ENCODE measurements around the gene AEBP1.

AEBP1 gene

GRCh38 chr7:44103923-44104859 is at the start of gene AEBP1:
Gene AEBP1 (plus strand): TSS chr7:44104345. CDS start chr7:44104666, 321 bp downstream.
- DNase-seq (ENCODE audit: low read depth in 2 of 2): no peak

- DNase-seq (ENCODE audit: low read depth in 2 of 2): no peak
These were observed 47.5 kb upstream of the AEBP1 start for GRCh38 chr7:44056681-44057080.

GRCh38 chr7:44057181-44057848 is 46.8 kb upstream of the AEBP1 start:
- no peak for DNase-seq (ENCODE audit: low read depth in 2 of 2)

GRCh38 chr7:44057849-44058758 is 46.0 kb upstream of the AEBP1 start:
- DNase-seq (ENCODE audit: low read depth in 2 of 2): no peak

- no peak for DNase-seq (ENCODE audit: low read depth in 2 of 2)
These were observed 45.4 kb upstream of the AEBP1 start for GRCh38 chr7:44058759-44059218.

- no peak for DNase-seq (ENCODE audit: low read depth in 2 of 2)
These were observed 44.7 kb upstream of the AEBP1 start for GRCh38 chr7:44059219-44060090.

- DNase-seq (ENCODE audit: low read depth in 2 of 2): no peak
These were observed 43.8 kb upstream of the AEBP1 start for GRCh38 chr7:44060091-44060947.

- DNase-seq (ENCODE audit: low read depth in 2 of 2): no peak
These were observed 43.0 kb upstream of the AEBP1 start for GRCh38 chr7:44060948-44061644.

- DNase-seq (ENCODE audit: low read depth in 2 of 2): no peak
These were observed 42.4 kb upstream of the AEBP1 start for GRCh38 chr7:44061645-44062179.

- DNase-seq (ENCODE audit: low read depth in 2 of 2): no peak
These were observed 41.8 kb upstream of the AEBP1 start for GRCh38 chr7:44062180-44062902.

GRCh38 chr7:44062903-44063295 is 41.2 kb upstream of the AEBP1 start:
- DNase-seq (ENCODE audit: low read depth in 2 of 2): no peak

GRCh38 chr7:44063547-44063893 is 40.6 kb upstream of the AEBP1 start:
- no peak for DNase-seq (ENCODE audit: low read depth in 2 of 2)

- no peak for DNase-seq (ENCODE audit: low read depth in 2 of 2)
These were observed 40.1 kb upstream of the AEBP1 start for GRCh38 chr7:44063894-44064651.

- DNase-seq (ENCODE audit: low read depth in 2 of 2): no peak
These were observed 39.2 kb upstream of the AEBP1 start for GRCh38 chr7:44064791-44065430.

- no peak for DNase-seq (ENCODE audit: low read depth in 2 of 2)
These were observed 38.6 kb upstream of the AEBP1 start, which contains the start of gene PGAM2 for GRCh38 chr7:44065431-44066110. Gene PGAM2 (minus strand): TSS chr7:44065567. CDS start chr7:44065529, 38 bp downstream.

GRCh38 chr7:44066111-44066460 is 38.1 kb upstream of the AEBP1 start:
- DNase-seq (ENCODE audit: low read depth in 2 of 2): no peak
